Calu3 (cell line): Measurements from ENCODE around the gene MACROD2. TPM values are rescaled to one million over a fixed set of nuclear protein-coding genes. Genes with fewer than 3 reads are reported as not detected.
A peak's percentile ranks its signal among the peaks of the same experiment; 100 is the strongest.
"Not testable (repeated sequence)": the region's sequence is repeated elsewhere in the genome, so short reads cannot be mapped to it uniquely, and the experiment has no call there.

ENCODE experiments used
- BruUV-seq: library from RNA; stranded (reverse); fragments of 400-500 nt; replicated peaks from 2 replicates; lab custom pipeline; 2021; lab: Mats Ljungman, UMichigan
- CTCF ChIA-PET: fragments of 300-600 bp; sonication (Branson Sonifier 250); formaldehyde crosslinking; loops from one replicate; lab custom pipeline; 2022; ENCODE audit warnings: antibody characterized with exemption; lab: Charles Lee
- DNase-seq: peaks from one replicate; pipeline ENCODE4 v3.0.0; 2022
- H3K27ac Mint-ChIP-seq: one replicate; pipeline ENCODE4 v1.8.0; 2022; ENCODE audit warnings: mixed read lengths; ENCODE audit not compliant: unreplicated experiment
- H3K27me3 Mint-ChIP-seq: one replicate; pipeline ENCODE4 v1.8.0; 2022; ENCODE audit warnings: mixed read lengths; ENCODE audit not compliant: unreplicated experiment
- H3K36me3 Mint-ChIP-seq: one replicate; pipeline ENCODE4 v1.8.0; 2022; ENCODE audit warnings: mild to moderate bottlenecking, moderate library complexity, mixed read lengths; ENCODE audit not compliant: insufficient read depth, unreplicated experiment
- H3K4me1 Mint-ChIP-seq: one replicate; pipeline ENCODE4 v1.8.0; 2022; ENCODE audit warnings: mild to moderate bottlenecking, low read depth, mixed read lengths; ENCODE audit not compliant: unreplicated experiment
- H3K4me3 Mint-ChIP-seq: one replicate; pipeline ENCODE4 v1.8.0; 2022; ENCODE audit warnings: mild to moderate bottlenecking, low read depth, moderate library complexity, mixed read lengths; ENCODE audit not compliant: unreplicated experiment
- H3K9me3 Mint-ChIP-seq: one replicate; pipeline ENCODE4 v1.8.0; 2022; ENCODE audit warnings: low read depth, mixed read lengths; ENCODE audit not compliant: unreplicated experiment
- intact Hi-C: fragments of 100-400 bp; cut with micrococcal nuclease; formaldehyde crosslinking; loops from one replicate; pipeline ENCODE4 v1.10.0; 2022; ENCODE audit not compliant: unreplicated experiment
- total RNA-seq: library from RNA; stranded (reverse); gene quantifications from 2 replicates; pipeline ENCODE4 v1.2.3, GENCODE V29; 2022
- TF ChIP-seq, protein P1 (sequence below): fragments of 200-600 bp; IDR thresholded peaks from one replicate; pipeline ENCODE4 v1.8.0; 2022; ENCODE audit warnings: antibody characterized with exemption; ENCODE audit not compliant: unreplicated experiment

Gene MACROD2
- total RNA-seq, 1 experiment from 2014 or later = 29.4 TPM

DNA sequence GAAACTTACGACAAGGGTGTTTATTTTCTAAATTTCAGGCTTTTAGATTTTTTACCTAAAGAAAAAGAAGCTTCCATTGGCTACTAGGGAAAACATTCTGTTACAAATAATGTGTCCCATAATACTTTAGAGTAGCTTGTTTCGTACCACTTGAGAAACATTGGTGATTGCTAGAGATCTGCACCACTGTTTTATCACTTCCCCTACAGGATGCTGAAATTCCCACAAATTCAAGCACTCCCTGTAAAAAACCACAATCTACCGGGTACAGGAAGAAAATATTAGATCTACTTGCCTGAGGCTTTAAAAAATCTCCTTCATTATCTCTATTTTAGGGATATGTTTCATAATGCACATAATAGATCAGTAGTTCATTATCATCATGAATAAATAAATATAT is 34.8 kb upstream of the MACROD2 start:
- H3K27me3 Mint-ChIP-seq = no peaks in the 10 kb centered on the region
- CTCF ChIA-PET = no interaction called here
- no peak overlapping the region for H3K27ac Mint-ChIP-seq
- no peak for DNase-seq
- peaks cover 9% of the 10 kb centered on the region for H3K4me1 Mint-ChIP-seq
- BruUV-seq = no TSS peak
- intact Hi-C loops = no loop called here
- TF ChIP-seq, protein P1, sequence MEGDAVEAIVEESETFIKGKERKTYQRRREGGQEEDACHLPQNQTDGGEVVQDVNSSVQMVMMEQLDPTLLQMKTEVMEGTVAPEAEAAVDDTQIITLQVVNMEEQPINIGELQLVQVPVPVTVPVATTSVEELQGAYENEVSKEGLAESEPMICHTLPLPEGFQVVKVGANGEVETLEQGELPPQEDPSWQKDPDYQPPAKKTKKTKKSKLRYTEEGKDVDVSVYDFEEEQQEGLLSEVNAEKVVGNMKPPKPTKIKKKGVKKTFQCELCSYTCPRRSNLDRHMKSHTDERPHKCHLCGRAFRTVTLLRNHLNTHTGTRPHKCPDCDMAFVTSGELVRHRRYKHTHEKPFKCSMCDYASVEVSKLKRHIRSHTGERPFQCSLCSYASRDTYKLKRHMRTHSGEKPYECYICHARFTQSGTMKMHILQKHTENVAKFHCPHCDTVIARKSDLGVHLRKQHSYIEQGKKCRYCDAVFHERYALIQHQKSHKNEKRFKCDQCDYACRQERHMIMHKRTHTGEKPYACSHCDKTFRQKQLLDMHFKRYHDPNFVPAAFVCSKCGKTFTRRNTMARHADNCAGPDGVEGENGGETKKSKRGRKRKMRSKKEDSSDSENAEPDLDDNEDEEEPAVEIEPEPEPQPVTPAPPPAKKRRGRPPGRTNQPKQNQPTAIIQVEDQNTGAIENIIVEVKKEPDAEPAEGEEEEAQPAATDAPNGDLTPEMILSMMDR = no peak
- H3K36me3 Mint-ChIP-seq = no peaks in the 10 kb centered on the region
- no peaks in the 10 kb centered on the region for H3K9me3 Mint-ChIP-seq
- no peak overlapping the region for H3K4me3 Mint-ChIP-seq

- CTCF ChIA-PET = no interaction called here
- no peak for DNase-seq
- TF ChIP-seq, protein P1 = no peak
- Mint-ChIP-seq H3K36me3 (no peaks in the 10 kb centered on the region), H3K27me3 (no peaks in the 10 kb centered on the region), H3K4me3 (no peak overlapping the region), H3K27ac (peak overlapping the region; percentile 50), H3K9me3 (no peaks in the 10 kb centered on the region), H3K4me1 (peaks cover 11% of the 10 kb centered on the region)
- no TSS peak for BruUV-seq
- intact Hi-C loops = no loop called here
These were observed 11.1 kb upstream of the MACROD2 start for GRCh38 chr20:13984211-13984610.

GRCh38 chr20:13990465-13990864 is 4.9 kb upstream of the MACROD2 start, which contains the start of gene SEL1L2:
TSS of gene SEL1L2 (minus strand) at chr20:13990614. CDS start at chr20:13990534, 80 bp downstream.
- Mint-ChIP-seq H3K9me3 (peaks cover 4% of the 10 kb centered on the region), H3K4me1 (no peaks in the 10 kb centered on the region), H3K36me3 (peaks cover 13% of the 10 kb centered on the region), H3K4me3 (no peak within 1 kb of the TSS), H3K27me3 (no peaks in the 10 kb centered on the region), H3K27ac (no peak within 1 kb of the TSS)
- DNase-seq = no peak
- BruUV-seq = no TSS peak
- CTCF ChIA-PET = no interaction called here
- TF ChIP-seq, protein P1 = no peak
- intact Hi-C loops = no loop called here

DNA sequence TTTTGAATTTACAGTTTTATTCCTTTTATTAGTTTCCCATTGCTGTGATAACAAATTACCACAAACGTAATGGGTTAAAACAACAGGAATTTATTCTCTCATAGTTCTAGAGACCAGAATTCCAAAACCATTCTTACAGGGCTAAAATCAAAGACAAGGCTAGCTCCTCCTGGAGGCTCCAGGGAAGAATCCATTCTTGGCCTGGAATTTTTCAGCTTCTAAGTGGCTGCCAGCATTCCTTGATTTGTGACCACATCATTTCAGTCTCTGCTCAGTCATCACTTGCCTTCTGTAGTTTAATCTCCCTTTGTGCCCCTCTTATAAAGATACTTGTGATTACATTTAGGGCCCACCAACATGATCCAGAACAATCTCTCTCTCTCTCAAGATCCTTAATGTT is 4.0 kb upstream of the MACROD2 start:
- Mint-ChIP-seq H3K36me3 (peaks cover 21% of the 10 kb centered on the region), H3K27ac (no peak overlapping the region), H3K4me1 (no peaks in the 10 kb centered on the region), H3K27me3 (no peaks in the 10 kb centered on the region), H3K9me3 (peaks cover 4% of the 10 kb centered on the region), H3K4me3 (no peak overlapping the region)
- BruUV-seq = no TSS peak
- intact Hi-C loops = no loop called here
- DNase-seq = no peak
- TF ChIP-seq, protein P1 = no peak
- CTCF ChIA-PET = no interaction called here

GRCh38 chr20:13991955-13992354 is 3.4 kb upstream of the MACROD2 start:
- H3K9me3 Mint-ChIP-seq, H3K27ac Mint-ChIP-seq, DNase-seq, BruUV-seq, CTCF ChIA-PET, H3K4me3 Mint-ChIP-seq, H3K27me3 Mint-ChIP-seq, intact Hi-C loops, H3K4me1 Mint-ChIP-seq: not testable (repeated sequence)
- H3K36me3 Mint-ChIP-seq = peaks cover 26% of the 10 kb centered on the region
